CD1c-positive myeloid dendritic cell (primary cell): Measurements from ENCODE around the gene AQP1.

Experiments
- DNase-seq: peaks from one replicate; pipeline ENCODE4 v3.0.0-alpha.2; 2016; ENCODE audit errors: extremely low spot score

The AQP1 gene

DNA sequence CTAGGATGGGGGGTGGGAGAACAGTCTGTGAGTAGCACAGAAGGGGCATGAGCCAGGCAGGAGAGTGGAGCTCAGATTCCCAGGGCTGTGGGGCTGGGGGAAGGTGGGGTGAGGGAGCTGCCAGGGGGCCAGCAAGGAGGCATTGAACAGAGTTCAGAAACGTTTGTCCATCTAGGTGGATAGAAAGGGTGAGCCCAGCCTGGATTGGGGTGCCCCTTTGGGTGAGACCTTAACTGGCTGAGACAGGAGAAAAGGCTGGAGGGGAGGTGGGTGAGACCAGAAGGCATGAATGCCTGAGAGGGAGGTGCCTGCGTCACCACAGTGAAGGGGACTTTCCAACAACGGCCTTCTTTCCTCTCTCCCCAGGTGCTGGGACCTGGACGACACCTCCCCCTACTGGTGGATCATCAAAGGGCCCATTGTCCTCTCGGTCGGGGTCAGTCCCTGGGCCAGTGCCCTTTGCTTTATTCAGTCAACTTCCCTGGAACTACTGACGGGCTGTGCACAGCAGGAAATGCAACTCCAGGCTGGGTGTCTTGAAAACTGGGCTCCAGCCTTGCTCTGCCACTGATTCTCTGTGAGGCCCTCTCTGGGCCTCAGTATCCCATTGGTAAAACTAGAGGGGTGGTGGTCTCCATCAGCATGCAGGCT, 63.1 kb downstream of the AQP1 start:
- DNase-seq: peak; percentile 45
